Measurements from ENCODE around the gene GDPD5. TPM values are rescaled to one million over a fixed set of nuclear protein-coding genes. Genes with fewer than 3 reads are reported as not detected.
"Not testable (repeated sequence)": the region's sequence is repeated elsewhere in the genome, so short reads cannot be mapped to it uniquely, and the experiment has no call there.

GDPD5 gene
- total RNA-seq, 1 experiment from 2014 or later = 4.0 TPM

- peak; percentile 89 for DNase-seq (ENCODE audit: low spot score)
Measured at GRCh38 chr11:75429902-75430713, 95.6 kb downstream of the GDPD5 start.

GRCh38 chr11:75429641-75429901, 96.2 kb downstream of the GDPD5 start:
- no peak for DNase-seq (ENCODE audit: low spot score)

DNA sequence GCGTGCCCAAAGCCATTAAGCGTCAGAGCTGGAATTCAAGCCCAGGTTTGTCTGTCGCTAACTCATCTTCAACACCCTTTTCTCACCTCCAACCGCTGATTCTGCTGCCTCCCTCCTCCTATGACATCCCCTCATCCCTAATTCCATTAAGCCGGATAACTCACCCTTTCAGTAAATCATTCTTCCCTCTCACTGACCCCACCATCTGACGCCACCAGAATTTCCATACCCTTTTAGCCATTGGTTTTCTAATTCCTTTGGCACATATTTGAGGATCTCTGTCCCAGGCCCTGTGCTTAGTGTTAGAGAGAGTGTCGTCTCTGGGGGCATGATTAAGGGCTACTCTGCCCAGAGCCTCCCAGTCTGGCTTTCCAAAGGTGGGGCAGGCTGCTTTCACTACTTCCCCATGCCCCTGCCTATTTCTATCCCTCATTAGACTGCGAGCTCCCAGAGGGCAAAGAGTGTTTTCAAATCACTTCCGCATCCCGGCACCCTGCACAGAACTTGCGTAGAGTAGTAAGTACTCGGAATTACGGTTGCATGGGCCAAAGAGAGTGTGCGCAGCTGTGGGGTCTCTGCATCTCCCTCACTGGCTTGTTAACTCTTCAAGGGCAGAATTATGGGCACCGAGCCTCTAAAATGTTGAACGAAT, 96.6 kb downstream of the GDPD5 start:
- peak; percentile 36 for DNase-seq (ENCODE audit: low spot score)

- peak; percentile 99 for DNase-seq (ENCODE audit: low spot score)
Measured at GRCh38 chr11:75428281-75428724, 97.4 kb downstream of the GDPD5 start.

DNA sequence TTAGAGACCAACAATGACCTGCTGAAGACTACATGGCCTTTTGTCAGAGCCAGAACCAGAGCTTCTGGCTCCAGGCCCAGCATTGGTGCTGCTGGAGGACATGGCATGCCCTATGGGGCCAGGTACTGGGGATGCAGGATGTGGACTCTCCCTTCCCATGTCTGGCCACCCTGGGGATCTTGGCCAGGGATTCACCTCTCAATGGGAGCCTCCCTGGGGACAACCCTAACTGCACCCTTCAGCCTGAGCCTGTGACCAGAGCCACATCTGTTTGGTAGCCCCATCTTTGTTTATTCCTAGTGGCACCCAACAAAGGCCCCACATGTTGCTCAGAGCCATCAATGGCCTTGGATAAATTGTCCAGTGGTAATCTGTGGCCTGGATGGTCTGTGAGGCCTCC, 98.6 kb downstream of the GDPD5 start:
- no peak for DNase-seq (ENCODE audit: low spot score)

- no peak for DNase-seq (ENCODE audit: low spot score)
Measured at GRCh38 chr11:75426720-75427086, 99.0 kb downstream of the GDPD5 start.

- DNase-seq (ENCODE audit: low spot score) = no peak
Measured at GRCh38 chr11:75425422-75425821, 100.3 kb downstream of the GDPD5 start.

GRCh38 chr11:75424396-75424795, 101.3 kb downstream of the GDPD5 start:
- DNase-seq (ENCODE audit: low spot score) = no peak

DNA sequence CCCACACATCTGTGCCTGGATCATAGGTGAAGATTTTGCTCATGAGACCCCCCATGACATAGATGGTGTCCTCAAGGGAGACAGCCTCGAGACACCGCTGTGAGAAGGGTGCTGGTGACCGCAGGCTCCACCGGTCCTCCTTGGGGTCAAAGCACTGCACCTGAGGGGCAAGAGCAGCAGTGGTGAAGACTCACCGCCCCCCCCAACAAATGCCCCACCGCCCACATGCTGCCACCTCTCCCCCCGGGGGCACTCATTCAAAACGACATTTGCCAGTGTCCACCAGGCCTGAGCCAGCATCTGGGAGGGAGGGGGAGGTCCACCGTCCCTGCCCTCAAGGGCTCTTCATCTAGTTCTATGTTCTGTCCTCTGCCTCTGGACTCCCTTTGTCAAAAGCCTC, 102.0 kb downstream of the GDPD5 start:
- DNase-seq (ENCODE audit: low spot score) = no peak

DNA sequence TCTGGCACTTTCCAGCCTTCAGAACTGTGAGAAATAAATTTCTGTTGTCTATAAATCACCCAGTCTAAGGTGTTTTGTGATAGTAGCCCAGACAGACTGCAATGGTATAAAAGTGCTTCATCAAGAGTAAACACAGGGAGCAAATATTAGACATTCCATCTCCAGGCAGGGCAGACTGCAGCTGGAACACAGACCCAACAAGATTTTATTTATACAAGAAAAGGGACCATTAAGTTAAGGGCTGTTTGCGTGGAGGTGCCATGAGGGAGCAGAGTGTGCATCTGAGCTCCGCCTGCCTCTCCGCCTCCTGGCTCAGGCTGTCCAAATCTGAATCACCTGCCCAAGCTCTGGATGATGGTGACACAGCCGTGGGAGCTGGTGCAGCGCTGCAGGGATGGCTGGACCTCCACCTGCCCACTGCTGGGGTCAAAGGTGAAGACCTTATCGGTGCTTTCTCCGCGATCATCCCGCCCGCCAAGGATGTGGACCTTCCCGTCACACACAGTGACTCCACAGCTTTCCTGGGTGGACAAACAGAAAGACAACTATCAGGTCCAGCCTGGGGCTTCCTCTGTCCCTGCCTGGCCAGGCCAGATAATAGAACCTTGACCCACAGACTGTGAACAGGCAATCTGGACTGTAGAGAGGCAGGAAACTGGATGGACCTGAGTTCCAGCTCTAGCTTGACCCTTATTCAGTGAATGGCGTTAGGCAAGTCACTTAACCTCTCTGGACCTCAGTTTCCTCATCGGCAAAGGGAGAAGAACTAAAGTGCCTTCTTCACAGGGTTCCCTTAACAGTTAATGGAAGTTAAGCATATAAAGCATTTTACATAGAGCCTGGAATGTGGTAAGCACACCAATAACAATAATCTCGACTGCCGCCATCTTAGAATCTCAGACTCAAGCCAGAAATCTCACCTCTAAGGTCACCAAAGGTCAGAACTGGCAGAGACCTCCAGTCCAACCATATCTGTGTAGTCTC, 103.2 kb downstream of the GDPD5 start:
- peak; percentile 83 for DNase-seq (ENCODE audit: low spot score)

DNA sequence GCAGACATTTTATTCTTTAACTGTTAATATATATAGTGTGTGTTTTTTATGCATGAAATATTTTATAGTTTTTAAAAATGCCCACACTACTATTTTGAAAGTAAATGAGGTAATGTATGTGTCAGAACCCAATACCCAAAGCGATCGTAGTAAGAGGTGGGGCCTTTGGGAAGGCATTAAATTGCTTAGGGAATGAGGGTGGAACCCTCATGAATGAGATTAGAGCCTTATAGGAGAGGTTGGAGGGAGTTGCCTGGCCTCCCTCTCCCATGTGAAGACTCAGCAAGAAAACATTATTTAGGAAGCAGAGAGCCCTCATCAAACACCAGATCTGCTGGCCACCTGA, 103.9 kb downstream of the GDPD5 start:
- DNase-seq (ENCODE audit: low spot score) = no peak

DNA sequence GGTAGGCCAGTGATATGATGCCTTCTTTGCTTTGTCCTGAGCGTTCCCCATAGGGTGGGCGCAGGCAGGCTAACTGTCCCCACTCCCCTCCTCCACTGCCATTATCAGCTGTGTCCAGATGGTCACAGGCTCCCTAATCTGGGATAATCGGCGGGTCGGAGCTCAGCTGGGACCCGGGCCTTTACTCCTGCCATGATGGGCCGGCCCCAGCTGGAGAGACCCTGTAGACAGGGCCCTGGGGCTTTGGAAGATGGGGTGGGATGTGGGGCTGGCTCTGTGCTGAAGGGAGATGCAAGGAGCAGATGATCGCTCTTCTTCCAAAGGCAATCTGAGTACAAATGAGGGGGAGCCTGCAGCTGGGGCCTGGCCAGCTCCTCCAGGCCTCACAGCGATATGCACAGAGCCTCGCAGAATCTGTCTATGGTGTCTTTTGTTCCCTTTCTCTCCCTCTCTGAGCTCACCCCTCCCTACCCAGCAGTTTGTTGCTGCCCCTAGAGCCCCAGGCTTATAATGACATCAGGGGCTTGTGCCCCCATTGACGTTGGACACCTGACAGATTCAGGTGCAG, 104.6 kb downstream of the GDPD5 start:
- DNase-seq (ENCODE audit: low spot score) = no peak

GRCh38 chr11:75420224-75421034, 105.3 kb downstream of the GDPD5 start:
- no peak for DNase-seq (ENCODE audit: low spot score)

DNA sequence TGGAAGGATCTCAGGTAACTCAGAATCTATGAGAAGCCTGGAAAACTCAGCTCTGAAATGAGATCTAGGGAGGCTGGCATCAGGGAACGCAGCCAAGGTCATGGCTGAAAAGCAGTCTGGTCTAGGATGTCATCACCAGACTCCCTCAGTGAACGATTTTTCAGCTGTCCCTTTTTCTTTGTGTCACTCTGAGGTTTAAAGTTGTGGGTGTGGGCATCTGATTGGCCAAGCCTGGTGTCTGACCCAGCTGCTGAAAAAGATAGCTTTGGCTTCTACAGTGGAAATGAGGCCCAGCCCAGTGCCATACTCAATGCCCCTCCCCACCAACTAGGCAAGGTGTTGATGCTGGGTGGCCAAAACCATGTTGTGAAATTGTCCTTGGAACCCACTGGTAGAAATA, 111.9 kb downstream of the GDPD5 start:
- DNase-seq (ENCODE audit: low spot score) = no peak

DNA sequence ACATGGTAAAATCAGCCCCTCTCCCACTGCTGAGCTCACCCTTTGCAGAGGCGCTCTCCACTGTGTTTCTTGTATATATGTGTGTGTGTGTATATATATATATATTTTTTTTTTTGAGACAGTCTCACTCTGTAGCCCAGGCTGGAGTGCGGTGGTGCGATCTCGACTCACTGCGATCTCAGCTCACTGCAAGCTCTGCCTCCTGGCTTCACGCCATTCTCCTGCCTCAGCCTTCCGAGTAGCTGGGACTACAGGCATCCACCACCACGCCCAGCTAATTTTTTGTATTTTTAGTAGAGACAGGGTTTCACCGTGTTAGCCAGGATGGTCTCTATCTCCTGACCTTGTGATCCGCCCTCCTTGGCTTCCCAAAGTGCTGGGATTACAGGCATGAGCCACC, 112.6 kb downstream of the GDPD5 start:
- not testable (repeated sequence) for DNase-seq (ENCODE audit: low spot score)

- not testable (repeated sequence) for DNase-seq (ENCODE audit: low spot score)
Measured at GRCh38 chr11:75409971-75410370, 115.8 kb downstream of the GDPD5 start.

DNA sequence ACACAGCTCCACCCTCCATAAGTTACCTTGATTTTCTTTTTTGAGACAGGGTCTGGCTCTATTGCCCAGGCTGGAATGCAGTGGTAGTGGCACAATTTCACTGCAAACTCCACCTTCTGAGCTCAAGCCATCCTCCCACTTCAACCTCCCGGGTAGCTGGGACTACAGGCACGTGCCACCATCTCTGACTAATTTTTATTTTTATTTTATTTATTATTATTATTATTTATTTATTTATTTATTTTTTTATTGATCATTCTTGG, 116.9 kb downstream of the GDPD5 start:
- no peak for DNase-seq (ENCODE audit: low spot score)

DNA sequence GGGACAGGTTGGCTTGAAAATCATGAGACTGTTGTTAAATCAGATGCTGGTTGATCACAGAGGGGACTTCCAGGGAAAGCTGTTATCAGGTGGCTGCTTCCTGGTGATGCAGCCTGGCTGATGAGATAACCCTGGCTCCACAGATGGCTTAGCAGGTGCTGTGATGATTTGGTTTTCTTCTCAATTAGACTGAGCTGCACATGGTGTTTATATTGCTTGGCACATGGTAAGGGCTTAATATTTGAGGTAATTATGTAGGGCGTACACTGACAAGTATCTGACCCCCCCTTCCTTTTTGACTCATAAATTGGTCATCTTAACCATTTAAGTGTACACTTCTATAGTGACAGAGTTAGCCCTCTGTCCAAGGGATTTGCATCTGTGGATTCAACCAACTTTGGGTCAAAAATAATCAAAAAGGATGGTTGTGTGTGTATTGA, 119.4 kb downstream of the GDPD5 start:
- DNase-seq (ENCODE audit: low spot score) = no peak

- DNase-seq (ENCODE audit: low spot score) = no peak
Measured at GRCh38 chr11:75403983-75404658, 121.6 kb downstream of the GDPD5 start.

DNA sequence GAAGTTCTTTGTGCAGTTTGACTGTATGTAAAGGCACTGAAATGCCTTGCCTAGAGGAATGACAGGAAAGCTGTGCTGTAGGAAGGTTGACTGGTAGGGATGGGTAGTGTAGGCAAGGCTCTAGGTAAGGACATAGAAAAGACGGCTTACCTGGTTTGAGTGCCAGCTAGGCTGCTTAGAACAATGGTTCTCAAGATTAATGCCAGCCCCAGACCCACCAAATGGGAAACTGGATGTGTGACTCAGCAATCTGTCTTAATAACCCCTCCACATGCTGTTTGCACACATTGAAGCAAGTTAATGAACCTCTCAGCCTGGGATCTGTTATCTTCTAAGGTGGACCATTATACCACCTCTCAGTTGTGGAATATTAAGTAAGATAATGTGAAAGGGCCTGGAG, 122.7 kb downstream of the GDPD5 start:
- DNase-seq (ENCODE audit: low spot score) = no peak

Measured in HT-29 (cell line).